HG03108 (cell line): Measurements from ENCODE around the gene ADM2.
"Not testable (repeated sequence)": the region's sequence is repeated elsewhere in the genome, so short reads cannot be mapped to it uniquely, and the experiment has no call there.

ENCODE experiments used
- ATAC-seq: cut with Tn5 transposase; IDR thresholded peaks from one replicate; pipeline ENCODE4 v1.9.1; 2021; ENCODE audit warnings: moderate library complexity; ENCODE audit not compliant: unreplicated experiment

The ADM2 gene, protein sequence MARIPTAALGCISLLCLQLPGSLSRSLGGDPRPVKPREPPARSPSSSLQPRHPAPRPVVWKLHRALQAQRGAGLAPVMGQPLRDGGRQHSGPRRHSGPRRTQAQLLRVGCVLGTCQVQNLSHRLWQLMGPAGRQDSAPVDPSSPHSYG

DNA sequence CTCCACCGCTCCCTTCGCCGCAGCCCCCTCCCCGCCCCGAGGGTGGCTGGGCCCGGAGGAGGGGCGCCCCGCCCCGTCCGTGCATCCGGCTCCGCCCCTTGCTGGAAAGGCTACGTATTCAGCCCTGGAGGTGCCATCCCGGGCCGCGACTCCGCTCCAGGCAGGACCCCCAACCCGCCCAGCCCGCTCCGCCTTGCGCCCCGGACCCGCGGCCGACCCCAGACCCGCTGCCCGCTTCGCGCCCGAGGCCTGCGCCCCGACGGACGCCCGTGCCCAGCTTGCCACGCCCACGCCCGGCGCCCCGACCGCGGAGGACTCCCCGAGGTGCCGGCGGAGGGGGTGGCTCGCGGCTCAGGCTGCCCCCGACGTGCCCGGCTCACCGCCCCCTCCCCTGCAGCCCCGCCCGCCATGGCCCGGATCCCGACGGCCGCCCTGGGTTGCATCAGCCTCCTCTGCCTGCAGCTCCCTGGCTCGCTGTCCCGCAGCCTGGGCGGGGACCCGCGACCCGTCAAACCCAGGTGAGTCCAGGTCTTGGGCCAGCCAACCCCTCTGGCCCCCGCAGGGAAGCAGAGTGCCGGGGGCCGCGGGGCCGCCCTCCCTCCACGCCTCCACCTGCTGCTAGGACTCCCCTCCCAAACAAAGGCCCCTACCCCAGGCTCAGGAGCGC lies at the start of gene ADM2:
ADM2 (plus strand) TSS at position 104 of the 667 bp plus-strand sequence; CDS start at position 409, 305 bp downstream.
- no peak for ATAC-seq

DNA sequence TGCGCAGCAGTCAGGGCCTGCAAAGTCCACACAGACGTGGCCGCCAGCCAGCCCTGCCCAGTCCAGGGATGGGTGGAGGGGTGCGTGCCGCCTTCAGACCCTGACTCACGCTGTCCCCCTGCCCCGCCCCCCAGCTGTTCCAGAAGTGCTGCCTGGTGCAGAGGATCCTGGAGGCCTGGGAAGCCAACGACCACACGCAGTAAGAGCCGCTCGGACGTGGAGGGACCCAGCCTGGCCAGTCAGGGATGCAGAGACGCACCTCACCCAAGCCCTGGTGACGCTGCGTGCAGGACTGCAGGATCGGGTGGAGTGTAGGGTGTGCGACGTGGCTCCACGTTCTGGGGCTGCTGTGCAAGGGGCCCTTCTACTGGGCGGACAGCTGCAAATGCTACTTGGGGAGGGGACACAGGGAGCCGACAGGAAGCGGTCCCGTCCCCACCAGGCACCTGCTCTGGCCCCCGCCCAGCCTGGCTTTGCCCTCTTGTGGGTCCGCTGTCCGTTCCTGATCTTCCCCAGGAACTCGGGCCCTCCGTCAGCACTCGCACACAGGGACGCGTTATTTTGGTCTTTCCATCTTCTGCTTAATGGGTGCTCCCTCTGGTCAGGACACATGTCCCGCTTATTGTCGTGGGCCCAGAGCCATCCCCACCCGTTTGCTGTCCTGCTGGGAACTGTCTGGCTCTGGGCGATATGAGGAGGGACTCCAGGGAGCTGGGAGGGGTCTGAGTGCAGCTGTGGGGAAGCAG lies 49.0 kb upstream of the ADM2 start:
- ATAC-seq, result no peak

DNA sequence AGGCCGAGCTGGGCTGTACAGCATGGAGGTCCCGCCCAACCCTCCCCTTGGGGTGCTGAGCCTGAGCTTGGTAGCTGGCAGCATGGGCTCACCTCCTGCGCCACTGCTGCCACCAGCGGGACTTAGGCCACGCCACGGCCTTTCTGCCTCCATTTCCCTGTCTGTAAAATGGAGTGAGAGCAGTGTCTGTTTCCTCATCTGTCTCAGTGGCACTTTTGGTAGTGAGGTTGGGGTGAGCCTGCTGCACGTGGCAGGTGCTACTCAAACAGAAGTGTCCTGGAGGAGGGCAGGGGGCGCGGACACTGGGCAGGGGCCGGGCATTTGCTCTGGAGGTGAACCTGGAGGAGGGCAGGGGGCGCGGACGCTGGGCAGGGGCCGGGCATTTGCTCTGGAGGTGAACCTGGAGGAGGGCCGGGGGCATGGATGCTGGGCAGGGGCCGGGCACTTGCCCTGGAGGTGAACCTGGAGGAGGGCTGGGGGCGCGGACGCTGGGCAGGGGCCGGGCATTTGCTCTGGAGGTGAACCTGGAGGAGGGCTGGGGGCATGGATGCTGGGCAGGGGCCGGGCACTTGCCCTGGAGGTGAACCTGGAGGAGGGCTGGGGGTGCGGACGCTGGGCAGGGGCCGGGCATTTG lies 48.3 kb upstream of the ADM2 start:
- ATAC-seq, result not testable (repeated sequence)

DNA sequence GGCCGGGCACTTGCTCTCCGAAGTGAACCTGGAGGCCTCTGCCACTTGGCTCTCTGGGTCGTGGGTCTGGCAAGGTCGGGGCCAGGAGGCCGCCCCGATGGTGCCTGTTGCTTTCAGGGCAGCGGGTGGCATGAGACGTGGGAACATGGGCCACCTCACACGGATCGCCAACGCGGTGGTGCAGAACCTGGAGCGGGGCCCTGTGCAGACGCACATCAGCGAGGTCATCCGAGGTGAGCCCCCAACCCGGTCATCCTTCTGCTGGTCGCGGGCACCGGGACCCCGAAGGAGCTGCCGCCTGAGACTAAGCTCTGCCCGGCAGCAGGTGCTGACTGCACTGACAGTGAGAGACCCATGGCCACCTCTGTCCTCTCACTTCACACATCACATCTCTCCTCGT lies 46.5 kb upstream of the ADM2 start:
- no peak for ATAC-seq

DNA sequence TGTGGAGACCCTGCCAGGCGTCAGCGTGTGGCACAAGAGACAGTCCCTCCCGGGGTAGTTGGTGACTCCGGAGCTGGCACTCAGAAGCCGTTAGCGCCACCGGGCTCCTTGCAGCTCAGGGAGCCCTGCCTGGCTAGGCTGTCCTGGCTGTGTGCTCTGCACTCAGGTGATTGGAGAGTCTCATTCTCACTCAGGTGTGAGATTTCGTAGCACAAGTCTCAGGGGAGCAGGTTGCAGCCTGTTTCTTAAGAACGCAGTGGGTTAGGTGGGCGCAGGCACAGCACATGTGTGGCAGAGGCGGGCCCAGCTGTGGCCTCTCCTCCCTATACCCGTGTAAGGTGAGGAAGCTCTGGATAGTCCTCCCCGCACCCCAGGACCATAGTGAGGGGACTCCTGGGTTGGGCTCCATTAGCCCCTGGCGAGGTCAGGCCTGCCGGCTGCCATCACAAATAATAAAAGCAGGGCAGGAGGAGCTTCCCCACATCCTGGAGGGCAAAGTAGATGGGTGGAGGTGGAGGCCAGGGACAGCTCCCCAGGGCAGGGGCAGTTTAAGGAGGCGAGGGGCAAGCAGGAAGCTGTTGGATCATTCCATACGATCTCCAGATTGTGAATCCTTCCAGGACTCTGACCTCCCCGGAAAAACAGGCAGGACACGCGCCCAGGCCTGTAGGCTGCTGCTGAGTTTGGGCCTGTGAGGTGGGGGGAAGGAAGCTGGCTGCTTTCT lies 45.9 kb upstream of the ADM2 start:
- no peak for ATAC-seq

DNA sequence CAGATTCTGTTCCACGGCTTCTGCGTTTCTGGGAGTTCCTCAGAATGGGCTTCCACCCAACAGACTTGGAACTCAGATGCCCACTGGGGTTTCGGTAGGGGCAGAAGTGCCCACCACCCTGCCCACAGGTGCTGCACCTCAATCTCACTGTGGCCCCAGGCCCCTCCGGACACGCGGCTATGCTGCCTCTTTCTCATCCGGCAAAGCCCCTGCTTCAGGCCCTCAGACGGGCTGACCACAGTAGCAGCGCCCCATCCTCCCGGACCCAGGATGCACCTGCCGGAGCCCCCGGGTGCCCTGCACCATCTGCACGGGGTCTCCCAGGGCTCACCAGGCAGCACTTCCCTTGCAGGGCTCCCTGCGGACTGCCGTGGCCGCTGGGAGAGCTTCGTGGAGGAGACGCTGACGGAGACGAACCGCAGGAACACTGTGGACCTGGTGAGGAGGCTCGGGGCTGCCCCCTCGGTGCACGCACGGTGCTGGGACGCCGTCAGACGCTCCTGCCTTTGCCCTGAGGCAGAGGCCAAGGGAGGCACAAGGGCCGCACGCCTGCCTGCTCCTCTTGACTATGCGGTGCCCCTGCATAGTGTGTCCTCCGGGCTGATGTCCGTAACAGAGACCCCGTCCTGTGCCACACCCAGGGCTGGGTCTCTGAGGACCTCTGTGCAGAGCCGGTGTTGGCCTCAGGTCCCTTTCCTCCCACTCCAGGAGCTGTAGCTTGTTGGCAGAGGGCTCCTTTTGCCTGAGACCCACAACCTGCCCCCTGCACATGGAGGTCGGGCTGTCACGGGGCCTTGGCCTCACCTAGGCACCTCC lies 45.1 kb upstream of the ADM2 start:
- ATAC-seq, result no peak

DNA sequence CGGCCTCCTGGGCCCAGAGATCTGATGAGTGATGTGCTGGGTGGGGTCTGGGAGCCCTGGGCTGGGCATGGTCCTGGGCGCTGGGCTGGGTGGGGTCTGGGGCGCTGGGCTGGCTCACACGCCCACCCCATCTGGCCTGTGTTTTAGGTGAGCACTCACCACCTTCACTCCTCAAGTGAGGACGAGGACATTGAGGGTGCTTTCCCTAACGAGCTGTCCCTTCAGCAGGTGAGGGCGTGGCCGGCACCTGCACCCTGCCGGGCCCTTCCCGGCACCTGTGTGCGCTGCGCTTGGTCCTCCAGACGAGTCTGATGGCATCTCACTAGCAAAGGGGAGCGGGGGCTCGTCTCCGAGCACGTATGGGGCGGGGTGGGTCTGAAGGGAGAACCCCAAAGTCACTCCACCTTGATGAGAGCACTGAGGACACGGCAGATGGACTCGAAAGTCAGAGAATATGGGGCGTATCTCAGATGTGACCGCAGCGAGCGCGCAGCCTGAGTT lies 44.5 kb upstream of the ADM2 start:
- no peak for ATAC-seq

DNA sequence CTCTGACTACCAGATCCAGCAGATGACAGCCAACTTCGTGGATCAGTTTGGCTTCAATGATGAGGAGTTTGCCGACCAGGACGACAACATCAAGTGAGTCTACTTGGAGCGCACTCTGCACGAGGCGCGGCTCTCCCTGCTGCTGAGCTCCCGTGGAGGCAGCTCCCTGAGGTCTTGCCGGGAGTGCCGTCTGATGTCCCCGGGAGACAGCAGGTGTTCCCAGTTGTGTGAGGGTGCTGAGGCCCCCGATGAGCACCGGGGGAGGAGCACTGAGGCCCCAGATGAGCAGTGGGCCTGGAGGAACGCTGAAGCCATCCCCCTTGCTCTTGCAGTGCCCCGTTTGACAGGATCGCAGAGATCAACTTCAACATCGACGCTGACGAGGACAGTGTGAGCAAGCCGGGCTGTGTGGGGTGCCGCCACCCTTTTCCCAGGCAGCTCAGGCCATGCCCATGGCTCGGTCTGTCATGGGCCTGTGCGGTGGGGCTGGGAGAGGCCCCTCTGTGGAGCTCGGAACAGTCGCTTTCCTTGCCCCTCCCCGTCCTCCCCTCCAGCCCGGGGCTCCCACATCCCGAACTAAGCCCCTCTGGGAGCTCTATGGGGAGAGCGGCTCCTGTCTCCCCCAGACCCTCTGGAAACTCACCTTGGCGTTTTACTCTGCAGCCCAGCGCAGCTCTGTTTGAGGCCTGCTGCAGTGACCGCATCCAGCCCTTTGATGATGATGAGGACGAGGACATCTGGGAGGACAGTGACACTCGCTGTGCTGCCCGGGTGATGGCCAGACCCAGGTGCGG lies 43.6 kb upstream of the ADM2 start:
- ATAC-seq, result no peak

DNA sequence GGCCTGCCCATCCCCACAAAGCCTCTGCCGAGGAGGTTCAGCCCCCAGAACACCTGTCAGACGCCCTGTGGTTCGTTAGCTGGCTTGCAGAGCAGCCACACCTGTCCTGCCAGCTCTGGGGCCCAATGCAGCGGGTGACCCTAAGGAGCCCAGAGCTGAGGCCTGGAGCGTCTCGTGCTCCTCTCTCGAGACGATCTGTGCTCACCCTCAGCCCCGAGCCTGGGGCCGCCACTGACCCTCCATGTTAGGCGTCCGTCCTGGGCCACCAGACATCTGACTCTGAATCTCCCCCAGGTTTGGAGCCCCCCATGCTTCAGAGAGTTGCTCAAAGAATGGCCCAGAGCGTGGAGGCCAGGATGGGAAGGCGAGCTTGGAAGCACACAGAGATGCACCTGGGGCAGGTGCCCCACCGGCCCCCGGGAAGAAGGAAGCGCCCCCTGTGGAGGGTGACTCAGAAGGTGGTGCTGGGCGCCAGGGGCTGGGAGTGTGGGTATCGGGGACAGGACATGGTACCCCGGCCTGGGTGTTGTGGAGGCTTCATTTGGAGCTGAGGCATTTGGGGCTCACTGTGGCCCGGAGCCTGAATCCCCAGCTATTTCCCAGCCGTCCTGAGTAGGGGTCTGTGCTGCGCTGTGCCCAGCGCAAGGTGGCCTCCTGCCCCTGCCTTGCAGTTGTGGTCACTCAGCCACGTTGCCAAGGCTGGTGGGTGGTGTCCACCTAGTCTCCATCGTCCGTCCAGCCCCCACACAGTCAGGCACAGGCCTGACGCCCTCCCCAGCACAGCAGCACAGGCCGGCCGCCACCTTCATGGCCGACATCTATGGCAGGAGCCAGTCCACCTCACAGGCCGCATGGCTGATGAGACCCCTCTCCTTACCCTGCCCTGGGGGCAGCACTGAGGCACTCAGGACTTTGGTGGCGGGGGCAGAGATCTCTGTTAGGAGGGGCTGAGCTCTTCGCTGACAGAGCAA lies 42.8 kb upstream of the ADM2 start:
- ATAC-seq, result no peak

DNA sequence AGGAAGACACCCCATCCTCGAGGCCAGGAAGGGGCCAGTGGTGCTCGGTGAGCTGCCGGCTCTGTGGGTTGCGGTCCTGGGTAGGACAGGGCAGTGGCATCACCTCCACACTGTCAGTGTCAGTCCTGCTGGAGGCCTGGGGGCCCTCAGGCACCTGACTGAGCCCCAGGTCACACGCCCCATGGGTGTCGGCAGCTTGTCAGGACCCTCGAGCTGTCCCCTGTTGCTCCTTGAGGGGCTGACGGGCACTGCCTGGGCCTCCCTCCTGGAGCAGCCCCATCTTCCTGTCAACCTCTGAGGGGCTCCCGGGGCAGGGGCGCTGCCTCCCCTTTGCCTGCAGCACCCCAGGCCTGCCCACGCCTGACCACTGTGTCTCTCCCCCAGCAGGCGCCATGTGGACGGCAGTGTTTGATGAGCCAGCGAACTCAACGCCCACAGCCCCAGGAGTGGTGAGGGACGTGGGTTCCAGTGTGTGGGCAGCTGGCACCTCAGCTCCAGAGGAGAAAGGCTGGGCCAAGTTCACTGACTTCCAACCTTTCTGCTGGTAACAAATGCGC lies 42.0 kb upstream of the ADM2 start:
- no peak for ATAC-seq

DNA sequence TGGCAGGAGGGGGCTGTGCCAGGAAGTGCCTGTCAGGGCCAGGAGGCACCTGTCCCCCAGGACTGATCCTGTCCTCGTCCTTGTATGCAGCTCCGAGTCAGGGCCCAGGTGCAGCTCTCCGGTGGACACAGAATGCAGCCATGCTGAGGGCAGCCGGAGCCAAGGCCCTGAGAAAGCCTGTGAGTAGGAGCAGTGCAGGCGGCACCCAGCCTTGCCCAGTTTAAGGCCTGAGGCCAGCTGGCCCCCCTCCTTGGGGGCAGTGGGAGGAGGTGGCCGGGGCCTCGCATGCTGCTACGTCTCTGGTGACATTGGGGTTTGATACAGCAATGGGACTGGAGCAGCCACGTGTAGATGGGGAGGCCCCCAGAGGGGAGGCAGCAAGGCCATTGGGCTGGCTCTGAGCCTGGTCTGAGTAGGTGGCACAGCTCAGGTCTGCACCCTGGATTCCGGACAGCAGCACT lies 41.4 kb upstream of the ADM2 start:
- ATAC-seq, result no peak

DNA sequence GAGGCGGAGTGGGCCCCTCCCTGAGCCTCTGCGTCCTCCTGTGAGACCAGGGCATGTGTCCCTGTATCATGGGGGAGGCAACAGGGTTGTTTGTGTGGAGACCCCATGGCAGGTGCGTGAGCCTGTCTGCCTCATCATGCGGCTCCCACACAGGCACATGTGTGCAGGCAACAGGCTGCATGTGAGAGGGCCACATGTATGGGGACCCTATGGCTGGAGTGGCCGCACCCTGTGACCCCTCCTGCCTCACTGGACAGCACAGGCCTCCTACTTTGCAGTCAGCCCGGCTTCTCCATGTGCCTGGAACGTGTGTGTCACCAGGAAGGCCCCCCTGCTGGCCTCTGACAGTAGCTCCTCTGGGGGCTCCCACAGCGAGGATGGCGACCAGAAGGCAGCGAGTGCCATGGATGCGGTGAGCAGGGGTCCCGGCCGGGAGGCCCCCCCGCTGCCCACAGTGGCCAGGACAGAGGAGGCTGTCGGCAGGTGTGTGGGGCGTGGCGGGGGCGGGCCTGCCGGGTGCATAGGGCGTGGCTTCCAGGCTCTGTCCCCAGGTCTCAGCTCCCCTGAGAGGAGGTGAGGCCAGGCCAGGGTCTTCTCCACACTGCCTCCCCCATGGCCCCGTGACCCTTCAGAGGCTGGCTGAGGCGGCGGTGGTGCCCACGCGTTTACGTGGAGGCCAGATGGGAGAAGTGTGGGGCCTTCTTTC lies 40.6 kb upstream of the ADM2 start:
- ATAC-seq, result no peak

DNA sequence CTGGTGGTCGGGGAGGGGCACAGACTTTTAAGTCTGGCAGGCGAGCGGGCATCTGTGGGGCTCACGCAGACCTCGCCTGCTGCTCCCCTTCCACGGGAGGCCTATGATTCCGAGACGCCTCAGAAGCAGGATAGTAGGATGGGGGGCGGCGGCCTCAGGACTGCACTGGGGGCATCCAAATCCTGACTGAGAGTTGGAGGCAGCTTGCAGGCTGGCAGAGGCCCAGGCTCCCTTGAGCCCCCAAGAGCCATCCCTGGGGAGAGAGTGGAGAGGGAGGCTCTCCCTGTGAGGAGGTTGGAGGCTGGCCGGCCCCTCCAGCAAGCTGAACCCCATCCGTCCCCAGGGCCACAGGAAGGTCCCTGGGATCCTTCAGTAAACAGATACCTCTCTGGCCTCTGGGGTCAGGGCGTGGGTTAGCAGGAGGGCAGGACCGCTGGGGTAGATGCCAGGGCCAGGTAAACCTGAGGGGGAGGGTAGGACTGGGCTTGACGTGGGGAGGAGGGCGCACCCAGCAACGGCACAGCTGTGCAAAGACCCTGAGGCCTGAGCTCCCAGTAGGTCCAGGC lies 39.8 kb upstream of the ADM2 start:
- ATAC-seq, result no peak

DNA sequence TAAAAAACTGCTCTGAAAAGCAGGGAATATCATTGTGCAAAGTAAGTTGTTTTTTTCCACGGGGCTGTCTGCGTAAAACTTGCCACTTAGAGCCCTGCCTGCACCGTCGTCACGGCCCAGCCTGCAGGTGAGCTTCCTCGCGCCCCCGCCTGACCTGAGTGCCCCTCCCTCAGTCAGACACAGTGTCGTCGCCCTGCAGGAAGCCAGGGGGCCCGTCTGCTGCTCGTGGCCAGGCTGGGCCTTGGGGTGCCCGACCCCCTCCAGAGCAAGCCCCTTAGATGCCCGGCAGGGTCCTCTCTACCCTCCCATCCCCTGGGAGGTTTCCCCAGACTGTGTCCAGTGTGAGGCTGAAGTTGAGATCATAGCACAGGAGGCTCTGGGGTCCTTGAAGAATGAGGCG lies 38.1 kb upstream of the ADM2 start:
- no peak for ATAC-seq

DNA sequence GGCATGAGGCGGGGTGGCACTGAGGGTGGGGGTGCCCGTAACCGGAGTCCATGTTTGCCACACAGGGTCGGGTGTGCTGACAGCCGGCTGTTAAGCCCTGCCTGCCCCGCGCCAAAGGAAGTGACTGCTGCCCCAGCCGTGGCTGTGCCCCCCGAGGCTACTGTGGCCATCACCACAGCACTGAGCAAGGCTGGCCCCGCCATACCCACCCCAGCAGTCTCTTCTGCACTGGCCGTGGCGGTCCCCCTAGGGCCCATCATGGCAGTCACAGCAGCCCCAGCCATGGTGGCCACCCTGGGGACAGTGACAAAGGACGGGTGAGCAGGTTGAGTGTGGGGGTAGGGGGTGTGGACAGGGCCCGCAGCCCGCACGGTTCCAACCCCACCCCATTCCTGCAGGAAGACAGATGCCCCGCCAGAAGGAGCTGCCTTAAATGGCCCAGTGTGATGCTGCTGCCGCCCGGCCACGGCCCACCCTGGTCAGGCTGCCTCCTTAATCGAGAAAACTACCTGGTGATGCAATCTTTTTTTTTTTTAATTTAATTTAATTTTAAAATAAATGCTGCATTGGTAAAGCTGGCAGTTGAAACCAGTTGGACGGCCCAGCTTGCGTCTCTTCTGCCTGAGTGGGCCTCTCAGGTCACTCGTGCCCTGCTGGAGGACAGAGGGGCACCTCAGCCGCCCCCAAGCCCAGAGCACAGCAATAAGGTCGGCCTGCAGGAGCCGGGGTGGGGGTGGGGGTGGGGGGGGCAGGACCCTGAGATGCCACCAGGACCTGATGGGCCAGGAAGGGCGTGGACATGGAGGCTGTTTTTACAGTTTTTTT lies 37.3 kb upstream of the ADM2 start:
- no peak for ATAC-seq

DNA sequence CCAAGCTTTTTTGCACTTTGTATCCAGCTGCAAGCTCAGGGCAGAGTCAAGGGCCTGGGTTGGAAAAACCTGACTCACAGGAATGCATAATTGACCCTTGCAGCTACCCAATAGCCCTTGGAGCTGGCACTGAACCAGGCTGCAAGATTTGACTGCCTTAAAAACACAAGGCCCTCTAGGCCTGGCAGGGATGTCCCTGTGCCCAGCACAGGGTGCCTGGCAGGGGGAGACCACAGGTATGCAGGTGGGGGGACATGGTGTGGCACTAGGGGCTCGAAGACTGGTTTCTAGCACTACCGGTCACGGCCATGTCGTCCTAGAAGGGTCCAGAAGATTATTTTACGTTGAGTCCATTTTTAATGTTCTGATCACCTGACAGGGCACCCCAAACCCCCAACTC lies 36.7 kb upstream of the ADM2 start:
- no peak for ATAC-seq
